ENCODE data around the gene AK3.

The AK3 gene

GRCh38 chr9:4746278-4747030 is 5.5 kb upstream of the AK3 start:
- DNase-seq = no peak

- DNase-seq = no peak
These were observed 2.3 kb upstream of the AK3 start for GRCh38 chr9:4743131-4743875.

- DNase-seq = no peak
These were observed 1.2 kb upstream of the AK3 start for GRCh38 chr9:4742246-4742645.

GRCh38 chr9:4741365-4742089 is 525 bp upstream of the AK3 start:
- no peak for DNase-seq

GRCh38 chr9:4740388-4740637 is 689 bp downstream of the AK3 start:
- no peak for DNase-seq

- no peak for DNase-seq
These were observed 1.2 kb downstream of the AK3 start for GRCh38 chr9:4739587-4740387.

GRCh38 chr9:4738866-4739586 is 2.0 kb downstream of the AK3 start:
- DNase-seq = no peak

- no peak for DNase-seq
These were observed 6.9 kb downstream of the AK3 start for GRCh38 chr9:4734150-4734549.

GRCh38 chr9:4732890-4733289 is 8.1 kb downstream of the AK3 start:
- DNase-seq = no peak

GRCh38 chr9:4727593-4727992 is 13.4 kb downstream of the AK3 start:
- no peak for DNase-seq

GRCh38 chr9:4725706-4726442 is 15.1 kb downstream of the AK3 start:
- no peak for DNase-seq

- DNase-seq = no peak
These were observed 19.3 kb downstream of the AK3 start for GRCh38 chr9:4721736-4722135.

- no peak for DNase-seq
These were observed 22.1 kb downstream of the AK3 start for GRCh38 chr9:4718911-4719310.

- no peak for DNase-seq
These were observed 23.2 kb downstream of the AK3 start for GRCh38 chr9:4717815-4718214.

GRCh38 chr9:4716163-4716562 is 24.8 kb downstream of the AK3 start:
- no peak for DNase-seq

- DNase-seq = no peak
These were observed 26.6 kb downstream of the AK3 start for GRCh38 chr9:4714266-4715016.

- no peak for DNase-seq
These were observed 27.2 kb downstream of the AK3 start for GRCh38 chr9:4713849-4714248.

- DNase-seq = no peak
These were observed 31.6 kb downstream of the AK3 start for GRCh38 chr9:4709380-4709779.

GRCh38 chr9:4706971-4707622 is 33.9 kb downstream of the AK3 start:
- DNase-seq = no peak

- no peak for DNase-seq
These were observed 35.0 kb downstream of the AK3 start for GRCh38 chr9:4706021-4706420.

- no peak for DNase-seq
These were observed 36.9 kb downstream of the AK3 start for GRCh38 chr9:4704129-4704528.

All from GOT3 (cell line).